ENCODE data around the gene APOO. TPM values are rescaled to one million over a fixed set of nuclear protein-coding genes. Genes with fewer than 3 reads are reported as not detected.
"Not testable (repeated sequence)": the region's sequence is repeated elsewhere in the genome, so short reads cannot be mapped to it uniquely, and the experiment has no call there.

Gene APOO
- total RNA-seq, 2 experiments from 2014 or later, result 27.1 to 27.5 TPM

GRCh38 chrX:23898412-23898959, 9.3 kb downstream of the APOO start:
- Mint-ChIP-seq H3K27ac (no peak overlapping the region), H3K4me1 (peaks cover 19% of the 10 kb centered on the region), H3K36me3 (peaks cover 3% of the 10 kb centered on the region), H3K4me3 (no peak overlapping the region), H3K27me3 (no peaks in the 10 kb centered on the region), H3K9me3 (ENCODE audit: low read depth) (no peaks in the 10 kb centered on the region)
- CTCF ChIA-PET, result no interaction called here
- ATAC-seq, result no peak
- no peak for DNase-seq

GRCh38 chrX:23896981-23897380, 10.8 kb downstream of the APOO start:
- H3K27me3 Mint-ChIP-seq, result no peaks in the 10 kb centered on the region

GRCh38 chrX:23896539-23896938, 11.2 kb downstream of the APOO start:
- CTCF ChIA-PET; H3K9me3 Mint-ChIP-seq (ENCODE audit: low read depth); ATAC-seq; H3K27me3 Mint-ChIP-seq; DNase-seq; H3K36me3 Mint-ChIP-seq; H3K4me3 Mint-ChIP-seq; H3K27ac Mint-ChIP-seq: not testable (repeated sequence)
- H3K4me1 Mint-ChIP-seq, result peaks cover 19% of the 10 kb centered on the region

More at GRCh38 chrX:23896981-23897380, 10.8 kb downstream of the APOO start:
- no peak overlapping the region for H3K27ac Mint-ChIP-seq
- no peaks in the 10 kb centered on the region for H3K9me3 Mint-ChIP-seq (ENCODE audit: low read depth)
- ATAC-seq (no peak), DNase-seq (no peak)
- H3K36me3 Mint-ChIP-seq, result peaks cover 3% of the 10 kb centered on the region
- H3K4me1 Mint-ChIP-seq, result peaks cover 19% of the 10 kb centered on the region
- H3K4me3 Mint-ChIP-seq, result no peak overlapping the region
- CTCF ChIA-PET, result interaction anchor here (0.6 kb wide), 1 partner anchor 9 kb away, joined by 4 read pairs; no protein-coding TSS in a partner anchor

GRCh38 chrX:23894993-23895392, 12.7 kb downstream of the APOO start:
- CTCF ChIA-PET, result interaction anchor here (0.6 kb wide), 1 partner anchor 149 kb away, joined by 3 read pairs; no protein-coding TSS in a partner anchor
- not testable (repeated sequence) for H3K27ac Mint-ChIP-seq; ATAC-seq; H3K4me3 Mint-ChIP-seq; H3K36me3 Mint-ChIP-seq; H3K27me3 Mint-ChIP-seq; H3K9me3 Mint-ChIP-seq (ENCODE audit: low read depth); DNase-seq
- peaks cover 17% of the 10 kb centered on the region for H3K4me1 Mint-ChIP-seq

- Mint-ChIP-seq H3K4me1 (peaks cover 4% of the 10 kb centered on the region), H3K9me3 (ENCODE audit: low read depth) (no peaks in the 10 kb centered on the region), H3K36me3 (peaks cover 3% of the 10 kb centered on the region), H3K27me3 (no peaks in the 10 kb centered on the region), H3K27ac (no peak overlapping the region), H3K4me3 (no peak overlapping the region)
- ATAC-seq, result no peak
- CTCF ChIA-PET, result no interaction called here
- no peak for DNase-seq
These were observed 16.8 kb downstream of the APOO start for GRCh38 chrX:23890933-23891332.

- Mint-ChIP-seq H3K4me1 (peaks cover 10% of the 10 kb centered on the region), H3K27ac (no peak overlapping the region), H3K4me3 (no peak overlapping the region), H3K9me3 (ENCODE audit: low read depth) (no peaks in the 10 kb centered on the region), H3K27me3 (no peaks in the 10 kb centered on the region), H3K36me3 (no peaks in the 10 kb centered on the region)
- ATAC-seq (no peak), DNase-seq (no peak)
- CTCF ChIA-PET, result interaction anchor here (1.3 kb wide), 1 partner anchor 13 kb away, joined by 5 read pairs; no protein-coding TSS in a partner anchor
These were observed 18.7 kb downstream of the APOO start for GRCh38 chrX:23888887-23889501.

GRCh38 chrX:23887918-23888317, 19.8 kb downstream of the APOO start:
- H3K27me3 Mint-ChIP-seq, result no peaks in the 10 kb centered on the region
- DNase-seq (no peak), ATAC-seq (no peak)
- peaks cover 13% of the 10 kb centered on the region for H3K4me1 Mint-ChIP-seq
- H3K9me3 Mint-ChIP-seq (ENCODE audit: low read depth), result no peaks in the 10 kb centered on the region
- H3K27ac Mint-ChIP-seq, result no peak overlapping the region
- no peak overlapping the region for H3K4me3 Mint-ChIP-seq
- CTCF ChIA-PET, result interaction anchor here (0.7 kb wide), 1 partner anchor 9 kb away, joined by 4 read pairs; no protein-coding TSS in a partner anchor
- H3K36me3 Mint-ChIP-seq, result no peaks in the 10 kb centered on the region

GRCh38 chrX:23887451-23887850, 20.3 kb downstream of the APOO start:
- Mint-ChIP-seq H3K36me3 (no peaks in the 10 kb centered on the region), H3K27ac (no peak overlapping the region)

GRCh38 chrX:23885803-23886202, 21.9 kb downstream of the APOO start:
- Mint-ChIP-seq H3K27me3 (no peaks in the 10 kb centered on the region), H3K4me3 (no peak overlapping the region), H3K4me1 (peaks cover 12% of the 10 kb centered on the region), H3K27ac (no peak overlapping the region), H3K36me3 (no peaks in the 10 kb centered on the region), H3K9me3 (ENCODE audit: low read depth) (no peaks in the 10 kb centered on the region)
- DNase-seq, result no peak
- CTCF ChIA-PET, result no interaction called here
- no peak for ATAC-seq

More at GRCh38 chrX:23887451-23887850, 20.3 kb downstream of the APOO start:
- peaks cover 13% of the 10 kb centered on the region for H3K4me1 Mint-ChIP-seq
- CTCF ChIA-PET, result no interaction called here
- H3K9me3 Mint-ChIP-seq (ENCODE audit: low read depth), result no peaks in the 10 kb centered on the region
- H3K27me3 Mint-ChIP-seq, result no peaks in the 10 kb centered on the region
- no peak for DNase-seq
- no peak for ATAC-seq
- H3K4me3 Mint-ChIP-seq, result no peak overlapping the region

- H3K27me3 Mint-ChIP-seq, result no peaks in the 10 kb centered on the region
- CTCF ChIA-PET, result no interaction called here
- H3K36me3 Mint-ChIP-seq, result no peaks in the 10 kb centered on the region
- no peak for ATAC-seq
- no peak overlapping the region for H3K27ac Mint-ChIP-seq
- no peak for DNase-seq
- H3K4me3 Mint-ChIP-seq, result no peak overlapping the region
- H3K9me3 Mint-ChIP-seq (ENCODE audit: low read depth), result no peaks in the 10 kb centered on the region
- peaks cover 12% of the 10 kb centered on the region for H3K4me1 Mint-ChIP-seq
These were observed 23.2 kb downstream of the APOO start for GRCh38 chrX:23884427-23885024.

- Mint-ChIP-seq H3K27ac (no peak overlapping the region), H3K4me1 (peaks cover 12% of the 10 kb centered on the region), H3K27me3 (no peaks in the 10 kb centered on the region), H3K4me3 (no peak overlapping the region), H3K36me3 (no peaks in the 10 kb centered on the region), H3K9me3 (ENCODE audit: low read depth) (no peaks in the 10 kb centered on the region)
- ATAC-seq, result no peak
- DNase-seq, result no peak
- CTCF ChIA-PET, result no interaction called here
These were observed 23.9 kb downstream of the APOO start for GRCh38 chrX:23883737-23884354.

- CTCF ChIA-PET, result no interaction called here
- ATAC-seq (no peak), DNase-seq (no peak)
- H3K27ac Mint-ChIP-seq, result no peak overlapping the region
- no peaks in the 10 kb centered on the region for H3K27me3 Mint-ChIP-seq
- H3K9me3 Mint-ChIP-seq (ENCODE audit: low read depth), result no peaks in the 10 kb centered on the region
- H3K36me3 Mint-ChIP-seq, result no peaks in the 10 kb centered on the region
- H3K4me1 Mint-ChIP-seq, result peaks cover 7% of the 10 kb centered on the region
- H3K4me3 Mint-ChIP-seq, result no peak overlapping the region
These were observed 28.2 kb downstream of the APOO start for GRCh38 chrX:23879380-23880090.

GRCh38 chrX:23871905-23872546, 35.7 kb downstream of the APOO start:
- H3K9me3 Mint-ChIP-seq (ENCODE audit: low read depth), result no peaks in the 10 kb centered on the region
- no peak for DNase-seq
- H3K4me1 Mint-ChIP-seq, result no peaks in the 10 kb centered on the region
- H3K27me3 Mint-ChIP-seq, result no peaks in the 10 kb centered on the region
- H3K27ac Mint-ChIP-seq, result no peak overlapping the region
- no peak for ATAC-seq
- peaks cover 4% of the 10 kb centered on the region for H3K36me3 Mint-ChIP-seq
- no peak overlapping the region for H3K4me3 Mint-ChIP-seq
- CTCF ChIA-PET, result interaction anchor here (1.6 kb wide), 1 partner anchor 36 kb away, joined by 3 read pairs; the partner anchor contains the start of genes APOO and CXorf58
